SU-DHL-6 (cell line): ENCODE results near the gene FCHSD2.

Experiments used
- H2AFZ ChIP-seq: fragments of 200-600 bp; sonication (generic); 2 replicates; pipeline ENCODE4 v1.6.1; 2014; ENCODE audit warnings: low read depth, mild to moderate bottlenecking, moderate library complexity, mixed read lengths, antibody characterized with exemption, low read length; ENCODE audit not compliant: severe bottlenecking
- H3F3A ChIP-seq: fragments of 200-600 bp; shearing (Covaris generic); 2 replicates; pipeline ENCODE4 v1.6.0; 2016; ENCODE audit warnings: antibody characterized with exemption, mild to moderate bottlenecking; ENCODE audit not compliant: insufficient read depth
- H3K27ac ChIP-seq: fragments of 200-600 bp; sonication (generic); 2 replicates; pipeline ENCODE4 v1.5.1; 2016; ENCODE audit warnings: low read depth, mild to moderate bottlenecking, low read length, moderate library complexity, mixed read lengths
- H3K27me3 ChIP-seq: fragments of 200-600 bp; sonication (generic), shearing (Covaris generic); 2 replicates; pipeline ENCODE4 v1.6.0; 2014; ENCODE audit warnings: mild to moderate bottlenecking, low read length
- H3K36me3 ChIP-seq: fragments of 200-600 bp; sonication (generic); 2 replicates; pipeline ENCODE4 v1.6.1; 2014; ENCODE audit warnings: mild to moderate bottlenecking, low read length, mixed read lengths
- H3K4me2 ChIP-seq: fragments of 300-600, 200-600 bp; shearing (Covaris generic), sonication (generic); 2 replicates; pipeline ENCODE4 v1.6.0; 2014; ENCODE audit warnings: low read length, low read depth, mild to moderate bottlenecking; ENCODE audit not compliant: poor library complexity, severe bottlenecking
- H3K4me3 ChIP-seq: fragments of 200-600 bp; sonication (generic); 2 replicates; pipeline ENCODE4 v1.5.1; 2014; ENCODE audit warnings: antibody characterized with exemption, low read length, mild to moderate bottlenecking, mixed read lengths; ENCODE audit not compliant: insufficient read depth, poor library complexity, severe bottlenecking
- H3K79me2 ChIP-seq: fragments of 200-600 bp; sonication (generic); 2 replicates; pipeline ENCODE4 v1.6.1; 2014; ENCODE audit warnings: mild to moderate bottlenecking, low read length, moderate library complexity; ENCODE audit not compliant: insufficient read depth
- H3K9ac ChIP-seq: fragments of 200-600 bp; sonication (generic); 2 replicates; pipeline ENCODE4 v1.7.0; 2014; ENCODE audit warnings: mild to moderate bottlenecking, low read length
- H3K9me2 ChIP-seq: fragments of 200-600 bp; sonication (generic); replicated peaks from 2 replicates; pipeline ENCODE4 v1.6.1; 2014; ENCODE audit warnings: low read length; ENCODE audit not compliant: insufficient read depth
- H3K9me3 ChIP-seq: fragments of 200-600 bp; sonication (generic); 2 replicates; pipeline ENCODE4 v1.6.1; 2014; ENCODE audit warnings: low read length, mixed read lengths; ENCODE audit not compliant: insufficient read depth
- H4K20me1 ChIP-seq: fragments of 200-600 bp; sonication (generic); 2 replicates; pipeline ENCODE4 v1.6.1; 2014; ENCODE audit warnings: low read depth, mild to moderate bottlenecking, antibody characterized with exemption, low read length, moderate library complexity, mixed read lengths
- CTCF ChIP-seq: fragments of 200-600 bp; sonication (generic); IDR thresholded peaks from one replicate; pipeline ENCODE4 v1.5.1; 2017; ENCODE audit warnings: antibody characterized with exemption, mild to moderate bottlenecking, low read length, moderate library complexity; ENCODE audit not compliant: insufficient read depth, poor library complexity, severe bottlenecking
- EZH2phosphoT487 ChIP-seq: fragments of 200-600 bp; sonication (generic), shearing (Covaris generic); conservative IDR thresholded peaks from 2 replicates; pipeline ENCODE4 v1.6.1; 2018; ENCODE audit warnings: mild to moderate bottlenecking, antibody characterized with exemption, low read length, moderate library complexity, mixed read lengths

FCHSD2 gene

GRCh38 chr11:72814286-72815109 lies 327.6 kb downstream of the FCHSD2 start, which contains the start of gene ATG16L2:
ATG16L2 (plus strand) TSS chr11:72814411; CDS start chr11:72814446, 35 bp downstream.
- Histone ChIP-seq H3K27me3 (no peaks in the 10 kb centered on the region), H3K9ac (peak within 1 kb of the TSS; percentile 82), H3K9me3 (no peaks in the 10 kb centered on the region), H2AFZ (peak within 1 kb of the TSS; percentile 70), H3K4me3 (peak within 1 kb of the TSS; percentile 85), H3K27ac (peak within 1 kb of the TSS; percentile 83), H3K79me2 (peaks cover 24% of the 10 kb centered on the region), H3K9me2 (no peaks in the 10 kb centered on the region), H3F3A (peaks cover 14% of the 10 kb centered on the region), H3K36me3 (no peaks in the 10 kb centered on the region), H3K4me2 (peak within 1 kb of the TSS; percentile 89), H4K20me1 (no peaks in the 10 kb centered on the region)
- TF ChIP-seq EZH2phosphoT487 (no peak), CTCF (no peak)

- Histone ChIP-seq H3F3A (peaks cover 14% of the 10 kb centered on the region), H3K4me3 (peak overlapping the region; percentile 85), H3K9ac (peak overlapping the region; percentile 82), H2AFZ (peak overlapping the region; percentile 70), H3K36me3 (no peaks in the 10 kb centered on the region), H3K79me2 (peaks cover 24% of the 10 kb centered on the region), H3K4me2 (peak overlapping the region; percentile 89), H3K27ac (peak overlapping the region; percentile 83), H3K9me2 (no peaks in the 10 kb centered on the region), H3K27me3 (no peaks in the 10 kb centered on the region), H4K20me1 (no peaks in the 10 kb centered on the region), H3K9me3 (no peaks in the 10 kb centered on the region)
- TF ChIP-seq CTCF, result no peak
- TF ChIP-seq EZH2phosphoT487, result no peak
Measured at GRCh38 chr11:72813740-72814285, 328.3 kb downstream of the FCHSD2 start.

- TF ChIP-seq CTCF, result peak; percentile 87
- no peak for TF ChIP-seq EZH2phosphoT487
- no peaks in the 10 kb centered on the region for H4K20me1 ChIP-seq
- H3K4me3 ChIP-seq, result peak overlapping the region; percentile 85
- peaks cover 24% of the 10 kb centered on the region for H3K79me2 ChIP-seq
- peak overlapping the region; percentile 82 for H3K9ac ChIP-seq
- peak overlapping the region; percentile 89 for H3K4me2 ChIP-seq
- peak overlapping the region; percentile 70 for H2AFZ ChIP-seq
- no peaks in the 10 kb centered on the region for H3K9me3 ChIP-seq
- H3F3A ChIP-seq, result peaks cover 14% of the 10 kb centered on the region
- no peaks in the 10 kb centered on the region for H3K36me3 ChIP-seq
- H3K9me2 ChIP-seq, result no peaks in the 10 kb centered on the region
- no peaks in the 10 kb centered on the region for H3K27me3 ChIP-seq
- H3K27ac ChIP-seq, result peak overlapping the region; percentile 83
Measured at GRCh38 chr11:72812967-72813739, 329.0 kb downstream of the FCHSD2 start.
